Heart left ventricle (tissue), 13 donors: Measurements from ENCODE around the gene KCP.

ENCODE experiments used
- POLR2A ChIP-seq, 2 donors: fragments of 450-650 bp; IDR thresholded peaks; one replicate each; pipeline ENCODE4 v1.6.1; 2017; ENCODE audit warnings: antibody characterized with exemption in 2 of 2, mild to moderate bottlenecking in 2 of 2, moderate library complexity in 2 of 2
- TF ChIP-seq, protein P1 (sequence below), 12 donors: fragments of 200-600 bp; sonication (generic) in 4 of 12; IDR thresholded peaks; one replicate each; pipeline versions ENCODE4 v1.5.0 to v1.8.0; 2018 to 2022; ENCODE audit warnings: antibody characterized with exemption in 12 of 12, mild to moderate bottlenecking in 5 of 12
- donor health status: ischemic (EF 13 %, LVEDD 7.1; RV severe dilation, severe dysfunction).
- donor health status: DM: no; HTN: yes; CAD: no.
- donor health status: DM: no; HTN: no; CAD: no.
- donor health status: ischemic (EF 25% LVEDD 6.9; RV normal size, moderate dysfunction).
- donor health status: ischemic (EF 25% LVEDD 5.7; RV mildly dilated, moderate dysfunction).
- donor health status: ischemic (EF 35%, LVEDD 5.7; RV mildly dilated, moderate dysfunction).
- donor health status: nonischemic (EF 11% LVEDD 7.7; RV severe dilation, severe dysfunction).
- donor health status: DM: yes; HTN: yes; CAD: no.
- donor health status: PGD.
- donor health status: ischemic (EF 29% LVEDD 5.4; RV normal size, mild dysfunction).
- donor health status: nonischemic (EF 23%, LVEDD 6.1; RV moderate dilation, normal function).

DNA sequence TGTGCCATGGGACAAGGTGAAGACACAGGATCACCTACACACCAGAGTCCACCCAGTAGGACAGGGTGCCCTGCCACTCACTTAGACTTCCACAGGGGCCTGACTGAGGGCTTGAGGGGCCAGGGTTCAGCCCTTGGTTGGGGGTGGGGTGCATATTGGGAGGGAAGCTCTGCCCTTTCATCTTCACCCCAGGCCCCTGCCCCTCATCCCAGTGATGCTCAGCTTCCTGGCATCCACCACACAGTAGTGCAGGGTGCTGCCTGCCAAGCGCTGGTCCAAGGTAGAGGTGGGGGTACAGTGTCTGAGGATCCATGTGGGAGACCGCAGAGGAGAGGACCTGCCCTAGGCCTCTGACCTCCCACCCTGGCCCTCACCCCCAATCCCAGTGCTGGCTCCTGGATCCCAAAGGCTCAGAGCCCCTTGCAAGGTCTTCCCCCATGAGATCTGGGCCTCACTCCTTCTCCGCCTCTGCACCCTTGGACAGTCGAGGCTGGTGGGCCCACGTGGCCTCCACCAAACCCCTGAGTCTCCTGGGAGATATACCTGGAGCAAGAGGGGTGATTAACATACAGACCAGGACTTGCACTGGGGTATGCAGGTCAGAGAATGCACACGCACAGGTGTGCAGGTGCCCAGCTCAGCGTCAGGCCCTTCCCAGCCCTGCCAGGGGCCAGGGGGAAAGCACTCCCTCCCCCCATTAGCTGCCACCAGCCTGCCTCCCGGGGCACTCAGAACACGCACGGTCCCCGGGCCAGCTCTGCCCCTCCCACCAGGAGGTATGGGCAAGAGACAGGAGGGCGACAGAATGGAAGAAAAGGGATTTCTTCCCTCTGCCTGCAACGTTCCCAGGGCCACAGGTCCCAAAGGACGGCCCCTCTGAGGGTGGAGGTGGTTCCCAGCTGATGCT, 18.6 kb upstream of the KCP start:
- TF ChIP-seq, protein P1, sequence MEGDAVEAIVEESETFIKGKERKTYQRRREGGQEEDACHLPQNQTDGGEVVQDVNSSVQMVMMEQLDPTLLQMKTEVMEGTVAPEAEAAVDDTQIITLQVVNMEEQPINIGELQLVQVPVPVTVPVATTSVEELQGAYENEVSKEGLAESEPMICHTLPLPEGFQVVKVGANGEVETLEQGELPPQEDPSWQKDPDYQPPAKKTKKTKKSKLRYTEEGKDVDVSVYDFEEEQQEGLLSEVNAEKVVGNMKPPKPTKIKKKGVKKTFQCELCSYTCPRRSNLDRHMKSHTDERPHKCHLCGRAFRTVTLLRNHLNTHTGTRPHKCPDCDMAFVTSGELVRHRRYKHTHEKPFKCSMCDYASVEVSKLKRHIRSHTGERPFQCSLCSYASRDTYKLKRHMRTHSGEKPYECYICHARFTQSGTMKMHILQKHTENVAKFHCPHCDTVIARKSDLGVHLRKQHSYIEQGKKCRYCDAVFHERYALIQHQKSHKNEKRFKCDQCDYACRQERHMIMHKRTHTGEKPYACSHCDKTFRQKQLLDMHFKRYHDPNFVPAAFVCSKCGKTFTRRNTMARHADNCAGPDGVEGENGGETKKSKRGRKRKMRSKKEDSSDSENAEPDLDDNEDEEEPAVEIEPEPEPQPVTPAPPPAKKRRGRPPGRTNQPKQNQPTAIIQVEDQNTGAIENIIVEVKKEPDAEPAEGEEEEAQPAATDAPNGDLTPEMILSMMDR (IDR thresholded peaks at IDR 0.05), result no peak
- no peak for TF ChIP-seq POLR2A (IDR thresholded peaks at IDR 0.05)
